ENCODE measurements around the gene RSKR.

The RSKR gene

DNA sequence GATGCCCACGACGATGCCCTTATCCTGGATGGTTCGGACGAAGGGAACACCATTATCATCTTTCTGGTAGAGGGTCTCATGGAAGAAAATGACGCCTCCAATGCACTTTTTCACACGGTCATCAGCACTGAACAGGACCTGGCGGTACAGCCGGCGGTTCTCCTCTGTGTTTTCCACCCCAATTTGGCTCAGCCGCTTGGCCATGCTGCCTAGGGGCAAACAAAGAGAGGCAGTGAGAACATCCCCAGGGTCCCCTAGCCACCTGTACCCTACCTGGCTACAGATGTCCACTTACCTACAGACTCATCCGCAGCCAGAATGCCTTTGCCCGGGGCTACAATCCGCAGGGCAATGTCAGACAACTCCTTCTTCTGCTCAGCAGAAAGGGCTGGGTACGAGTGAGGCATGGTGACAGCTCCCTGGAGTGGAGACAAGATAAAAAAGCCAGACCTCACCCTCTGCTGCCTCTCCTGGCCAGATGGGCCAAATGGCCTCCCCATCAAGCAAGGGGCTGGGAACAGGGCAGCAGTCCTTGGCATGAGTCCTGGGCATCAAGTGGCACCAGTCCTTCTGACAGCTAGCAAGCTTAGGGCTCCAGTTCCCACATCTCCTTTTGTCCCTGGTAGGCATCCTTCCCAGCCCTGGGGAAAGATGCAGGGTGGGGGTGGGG, 38.7 kb downstream of the RSKR start:
- TF ChIP-seq, protein P1, sequence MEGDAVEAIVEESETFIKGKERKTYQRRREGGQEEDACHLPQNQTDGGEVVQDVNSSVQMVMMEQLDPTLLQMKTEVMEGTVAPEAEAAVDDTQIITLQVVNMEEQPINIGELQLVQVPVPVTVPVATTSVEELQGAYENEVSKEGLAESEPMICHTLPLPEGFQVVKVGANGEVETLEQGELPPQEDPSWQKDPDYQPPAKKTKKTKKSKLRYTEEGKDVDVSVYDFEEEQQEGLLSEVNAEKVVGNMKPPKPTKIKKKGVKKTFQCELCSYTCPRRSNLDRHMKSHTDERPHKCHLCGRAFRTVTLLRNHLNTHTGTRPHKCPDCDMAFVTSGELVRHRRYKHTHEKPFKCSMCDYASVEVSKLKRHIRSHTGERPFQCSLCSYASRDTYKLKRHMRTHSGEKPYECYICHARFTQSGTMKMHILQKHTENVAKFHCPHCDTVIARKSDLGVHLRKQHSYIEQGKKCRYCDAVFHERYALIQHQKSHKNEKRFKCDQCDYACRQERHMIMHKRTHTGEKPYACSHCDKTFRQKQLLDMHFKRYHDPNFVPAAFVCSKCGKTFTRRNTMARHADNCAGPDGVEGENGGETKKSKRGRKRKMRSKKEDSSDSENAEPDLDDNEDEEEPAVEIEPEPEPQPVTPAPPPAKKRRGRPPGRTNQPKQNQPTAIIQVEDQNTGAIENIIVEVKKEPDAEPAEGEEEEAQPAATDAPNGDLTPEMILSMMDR (IDR thresholded peaks at IDR 0.05; ENCODE audit: low read depth, low read length) = no peak
- DNase-seq (ENCODE audit: extremely low read depth, low read depth) = no peak

DNA sequence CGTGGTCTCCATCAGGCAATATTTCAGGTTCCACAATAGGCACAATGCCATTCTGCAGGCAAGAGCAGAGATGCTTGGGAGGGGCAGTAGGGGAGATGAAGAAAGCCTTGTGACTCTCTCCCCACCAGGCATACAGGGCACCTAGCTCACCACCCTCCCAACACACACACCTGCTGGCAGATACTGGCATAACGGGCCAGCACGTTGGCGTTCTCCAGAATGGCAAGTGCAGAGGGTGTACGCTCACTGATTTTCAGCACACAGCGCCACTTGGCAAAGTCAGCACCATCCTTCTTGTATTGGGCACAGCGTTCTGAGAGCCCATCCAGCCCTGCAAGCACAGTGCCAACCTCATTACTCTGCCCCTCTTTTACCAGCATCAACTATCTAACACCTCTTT, 39.5 kb downstream of the RSKR start:
- TF ChIP-seq, protein P1 (IDR thresholded peaks at IDR 0.05; ENCODE audit: low read depth, low read length) = no peak
- no peak for DNase-seq (ENCODE audit: extremely low read depth, low read depth)

DNA sequence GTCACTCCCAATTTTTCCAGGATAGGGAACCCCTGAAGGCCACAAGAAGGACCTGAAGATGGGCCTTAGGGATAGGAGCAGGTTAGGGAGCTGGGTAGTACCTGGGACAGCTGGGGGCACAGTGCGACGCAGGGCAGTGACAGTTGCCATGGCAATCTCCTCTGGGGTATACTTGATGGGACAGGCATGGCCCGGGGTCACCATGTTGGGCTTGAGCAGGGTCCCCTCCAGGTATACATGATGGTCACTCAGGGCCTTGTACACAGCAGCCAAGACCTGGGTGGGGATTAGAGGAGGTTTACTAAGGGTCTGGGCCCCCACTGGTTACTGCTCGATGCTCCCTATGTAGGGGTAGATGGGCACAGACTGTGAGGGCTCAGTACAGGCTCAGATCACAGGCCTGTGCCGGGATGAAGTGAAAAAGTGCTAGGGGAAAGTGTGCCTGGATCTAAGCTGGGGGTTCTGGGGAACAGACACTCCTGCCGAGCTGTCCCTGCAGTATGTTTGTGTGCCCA, 40.0 kb downstream of the RSKR start:
- TF ChIP-seq, protein P1 (IDR thresholded peaks at IDR 0.05; ENCODE audit: low read depth, low read length) = no peak
- no peak for DNase-seq (ENCODE audit: extremely low read depth, low read depth)

DNA sequence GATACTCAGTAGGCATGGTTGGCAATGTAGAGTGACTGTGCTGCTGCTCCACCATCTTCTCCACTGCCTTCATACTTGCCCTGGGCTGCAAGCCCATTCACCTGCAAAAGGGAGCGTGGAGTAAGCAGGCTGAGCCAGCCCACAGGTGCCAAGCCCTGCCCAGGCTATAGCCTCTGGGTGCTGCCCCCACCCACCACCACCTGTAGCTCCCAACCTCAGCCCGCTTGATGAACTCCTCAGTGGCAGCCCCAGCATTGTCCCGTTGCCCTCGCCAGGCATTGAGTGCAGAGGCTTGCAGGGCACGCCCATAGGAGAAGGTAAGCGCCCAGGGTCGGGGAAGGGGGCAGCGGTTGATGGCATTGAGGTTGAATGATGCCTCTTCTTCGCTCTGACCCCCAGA, 40.5 kb downstream of the RSKR start:
- TF ChIP-seq, protein P1 (IDR thresholded peaks at IDR 0.05; ENCODE audit: low read depth, low read length) = no peak
- DNase-seq (ENCODE audit: extremely low read depth, low read depth) = no peak

DNA sequence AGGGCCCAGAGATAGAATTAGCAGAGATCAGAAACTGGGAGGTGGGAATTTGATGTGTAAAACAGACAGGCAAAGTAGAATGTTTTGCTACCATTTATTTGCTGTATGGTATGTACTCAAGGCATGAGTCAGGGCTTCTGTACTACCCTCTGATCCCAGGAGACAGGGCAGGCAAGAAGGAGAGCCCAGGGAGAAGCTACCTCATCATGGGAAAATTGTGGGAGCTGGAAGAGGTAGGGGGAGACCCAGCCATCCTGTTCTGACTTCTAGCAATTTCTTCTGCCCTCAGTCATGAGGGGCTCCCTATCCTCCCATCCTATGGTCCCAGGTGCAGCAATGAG, 41.0 kb downstream of the RSKR start:
- DNase-seq (ENCODE audit: extremely low read depth, low read depth) = no peak
- TF ChIP-seq, protein P1 (IDR thresholded peaks at IDR 0.05; ENCODE audit: low read depth, low read length) = no peak

DNA sequence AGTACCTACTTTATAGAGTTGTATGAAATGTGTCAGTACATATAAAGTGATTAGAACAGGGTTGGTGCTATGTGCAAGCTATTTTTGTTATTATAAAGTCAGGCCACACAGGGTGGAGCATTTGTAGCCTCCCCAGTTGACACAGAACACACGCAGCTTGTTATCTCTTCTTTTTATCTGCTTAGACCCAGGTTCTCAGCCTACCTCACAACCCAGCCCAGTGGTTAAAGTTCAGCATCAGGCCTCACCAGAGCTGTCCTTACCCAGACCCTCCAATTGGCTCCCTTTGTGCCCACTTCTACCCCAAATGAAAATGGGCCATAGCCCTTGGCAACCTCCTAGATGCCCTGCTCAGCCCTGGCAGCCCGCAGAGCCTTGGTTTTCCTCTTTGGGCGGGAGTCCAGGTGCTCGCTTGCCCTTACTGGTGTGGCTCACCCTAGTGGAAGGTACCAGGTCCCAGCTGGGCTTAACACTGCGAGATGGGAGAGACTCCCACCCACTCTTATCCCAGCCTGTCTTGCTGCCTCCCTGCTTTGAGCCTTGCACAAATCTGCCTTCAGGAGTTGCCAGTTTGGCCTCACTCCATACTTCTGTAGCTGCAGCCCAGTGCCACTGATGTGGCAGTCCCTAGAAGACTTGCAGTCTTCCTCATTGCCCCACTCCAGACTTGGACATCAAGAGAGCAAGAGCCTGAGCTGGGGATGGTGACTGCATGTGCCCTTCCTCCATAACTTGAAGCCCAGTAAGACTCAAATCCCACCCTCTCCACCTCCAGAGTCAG, 41.5 kb downstream of the RSKR start:
- DNase-seq (ENCODE audit: extremely low read depth, low read depth) = no peak
- TF ChIP-seq, protein P1 (IDR thresholded peaks at IDR 0.05; ENCODE audit: low read depth, low read length) = no peak
